ENCODE measurements around the gene FAM72A.
"Not testable (repeated sequence)": the region's sequence is repeated elsewhere in the genome, so short reads cannot be mapped to it uniquely, and the experiment has no call there.

The FAM72A gene

DNA sequence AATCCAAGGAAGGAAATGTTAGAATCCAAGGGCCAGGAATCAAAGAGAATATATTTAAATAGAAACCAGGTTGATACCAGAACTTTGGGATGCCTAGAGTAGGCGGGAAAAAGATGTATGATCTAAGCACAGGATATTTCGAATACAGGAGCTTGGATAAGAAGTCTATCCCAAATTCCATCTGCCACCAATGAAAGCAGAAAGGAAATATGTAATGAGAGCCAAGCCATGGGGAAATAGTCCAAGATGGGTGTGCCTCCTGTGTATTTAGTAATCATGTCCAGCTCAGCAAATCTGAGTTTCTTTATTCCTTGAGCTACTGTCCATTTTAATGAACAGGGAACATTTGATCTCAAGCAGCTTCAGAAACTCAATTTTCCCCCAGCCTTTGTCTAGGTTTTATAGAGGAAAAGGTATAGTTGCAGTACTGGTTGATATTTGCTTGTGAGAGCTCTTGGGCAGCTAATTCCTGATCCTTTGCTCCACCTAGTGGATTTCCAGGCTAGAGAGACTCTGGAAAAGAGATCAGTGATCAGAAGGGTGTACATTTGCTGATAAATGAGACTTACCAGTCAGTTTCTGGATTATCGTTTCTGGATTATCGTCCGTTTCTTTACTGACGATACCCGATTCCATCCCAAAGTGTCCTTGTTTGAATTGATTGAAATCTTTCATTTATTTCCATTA is 28.3 kb downstream of the FAM72A start:
- not testable (repeated sequence) for H3K27ac ChIP-seq (ENCODE audit: low read depth, low read length)

DNA sequence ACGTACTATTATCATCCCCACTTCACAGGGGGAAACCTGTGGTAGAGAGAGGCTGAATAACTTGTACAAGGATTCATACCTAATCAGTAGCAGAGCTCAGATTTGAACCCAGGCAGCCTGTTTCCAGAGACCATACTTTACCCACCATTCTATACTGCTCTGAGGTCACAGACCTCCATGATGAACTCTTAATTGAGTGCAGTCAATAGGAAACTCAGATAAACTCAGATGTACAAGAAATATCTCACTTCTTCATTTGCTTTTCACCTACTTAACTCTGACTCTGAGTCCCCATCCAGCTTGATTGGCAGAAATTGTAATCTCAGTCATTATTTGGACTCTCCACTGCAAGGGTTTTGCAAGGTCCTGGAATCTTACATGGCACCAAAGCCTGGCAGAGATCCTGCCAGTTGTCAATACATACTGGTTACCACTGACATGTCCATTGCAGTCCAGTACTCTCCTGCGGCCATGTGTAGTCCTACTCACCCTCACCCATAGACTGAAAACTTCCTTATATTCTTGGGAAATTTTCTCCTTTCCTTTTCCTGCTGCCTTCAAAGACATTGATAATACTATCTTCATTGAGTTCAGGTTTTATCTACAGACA is 29.4 kb downstream of the FAM72A start:
- H3K4me3 ChIP-seq (ENCODE audit: low read length); H3K36me3 ChIP-seq (ENCODE audit: control insufficient read depth, insufficient read depth, low read length); H3K27me3 ChIP-seq (ENCODE audit: control insufficient read depth, insufficient read depth, low read length); H3K9ac ChIP-seq (ENCODE audit: low read length); H3K27ac ChIP-seq (ENCODE audit: low read depth, low read length); H3K4me1 ChIP-seq (ENCODE audit: control insufficient read depth, insufficient read depth, low read length): not testable (repeated sequence)

More for the DNA sequence above, 28.3 kb downstream of the FAM72A start:
- H3K4me1 ChIP-seq (ENCODE audit: control insufficient read depth, insufficient read depth, low read length); H3K27me3 ChIP-seq (ENCODE audit: control insufficient read depth, insufficient read depth, low read length); H3K36me3 ChIP-seq (ENCODE audit: control insufficient read depth, insufficient read depth, low read length); H3K4me3 ChIP-seq (ENCODE audit: low read length); H3K9ac ChIP-seq (ENCODE audit: low read length): not testable (repeated sequence)

- not testable (repeated sequence) for H3K36me3 ChIP-seq (ENCODE audit: control insufficient read depth, insufficient read depth, low read length); H3K4me1 ChIP-seq (ENCODE audit: control insufficient read depth, insufficient read depth, low read length); H3K27me3 ChIP-seq (ENCODE audit: control insufficient read depth, insufficient read depth, low read length); H3K9ac ChIP-seq (ENCODE audit: low read length); H3K4me3 ChIP-seq (ENCODE audit: low read length); H3K27ac ChIP-seq (ENCODE audit: low read depth, low read length)
These were observed 32.8 kb downstream of the FAM72A start for GRCh38 chr1:206169794-206170193.

GRCh38 chr1:206167350-206168029 is 35.1 kb downstream of the FAM72A start:
- H3K27ac ChIP-seq (ENCODE audit: low read depth, low read length); H3K4me3 ChIP-seq (ENCODE audit: low read length); H3K36me3 ChIP-seq (ENCODE audit: control insufficient read depth, insufficient read depth, low read length); H3K27me3 ChIP-seq (ENCODE audit: control insufficient read depth, insufficient read depth, low read length); H3K4me1 ChIP-seq (ENCODE audit: control insufficient read depth, insufficient read depth, low read length); H3K9ac ChIP-seq (ENCODE audit: low read length): not testable (repeated sequence)

DNA sequence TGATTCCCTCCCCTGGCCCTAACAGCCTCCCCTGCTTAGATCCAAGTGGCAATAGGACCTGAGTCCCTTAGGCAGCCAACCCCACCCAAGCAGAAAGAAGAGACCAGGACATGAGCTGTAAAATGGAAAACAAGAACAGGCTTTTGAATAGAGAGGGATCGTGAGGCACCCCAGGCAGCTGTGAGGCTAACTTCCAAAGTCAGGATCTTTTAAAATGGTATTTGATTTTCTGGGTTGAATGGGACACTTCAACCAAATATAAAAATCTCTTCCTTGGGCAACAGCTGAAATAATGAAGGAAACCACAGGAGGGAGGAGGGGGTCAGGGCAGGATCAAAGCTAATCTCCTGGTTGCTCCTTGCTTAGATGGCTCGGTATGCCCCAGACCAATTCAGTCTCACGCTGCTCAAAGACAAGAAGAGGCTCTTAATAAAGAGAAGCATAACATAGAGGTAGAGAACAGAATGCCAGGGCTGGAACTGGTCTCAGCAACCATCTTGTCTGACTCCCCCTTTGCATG is 56.8 kb downstream of the FAM72A start:
- no peaks in the 10 kb centered on the region for H3K36me3 ChIP-seq (ENCODE audit: control insufficient read depth, insufficient read depth, low read length)
- no peaks in the 10 kb centered on the region for H3K27me3 ChIP-seq (ENCODE audit: control insufficient read depth, insufficient read depth, low read length)
- H3K4me1 ChIP-seq (ENCODE audit: control insufficient read depth, insufficient read depth, low read length), result no peaks in the 10 kb centered on the region
- H3K27ac ChIP-seq (ENCODE audit: low read depth, low read length), result no peak overlapping the region
- no peak overlapping the region for H3K9ac ChIP-seq (ENCODE audit: low read length)
- no peak overlapping the region for H3K4me3 ChIP-seq (ENCODE audit: low read length)

- Histone ChIP-seq H3K4me3 (ENCODE audit: low read length) (no peak overlapping the region), H3K27ac (ENCODE audit: low read depth, low read length) (no peak overlapping the region), H3K9ac (ENCODE audit: low read length) (no peak overlapping the region), H3K4me1 (ENCODE audit: control insufficient read depth, insufficient read depth, low read length) (no peaks in the 10 kb centered on the region), H3K27me3 (ENCODE audit: control insufficient read depth, insufficient read depth, low read length) (no peaks in the 10 kb centered on the region), H3K36me3 (ENCODE audit: control insufficient read depth, insufficient read depth, low read length) (no peaks in the 10 kb centered on the region)
These were observed 58.0 kb downstream of the FAM72A start for GRCh38 chr1:206144605-206145004.

DNA sequence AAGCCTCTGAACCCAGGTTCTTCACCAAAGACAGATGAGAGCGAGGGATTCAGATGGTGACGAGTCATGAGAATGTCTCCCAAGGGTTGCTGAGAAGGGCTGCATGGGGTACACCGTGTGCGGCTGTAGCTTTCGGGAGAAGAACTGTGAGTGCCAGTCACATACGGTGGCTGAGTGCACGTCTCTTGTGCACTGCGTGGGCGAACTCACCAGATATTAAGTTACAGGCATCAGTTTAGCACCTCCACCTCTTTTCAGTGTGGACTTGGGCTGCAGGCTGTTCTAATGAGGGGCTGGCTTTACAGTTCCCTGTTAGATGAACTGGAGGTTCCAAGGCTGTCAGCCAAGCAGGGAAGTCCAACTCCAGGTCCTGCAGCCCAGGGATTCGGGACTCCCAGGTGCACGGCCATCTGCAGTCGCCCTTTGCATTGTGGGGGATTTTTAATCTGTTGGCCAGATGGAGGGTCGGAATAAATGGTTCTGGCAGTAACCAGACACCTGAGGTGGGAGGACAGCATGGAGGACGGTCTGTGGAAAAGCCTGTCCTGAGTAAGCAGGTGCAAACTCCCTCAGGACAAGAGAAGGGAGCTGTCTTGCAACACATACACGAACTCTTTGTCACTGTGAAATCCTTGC is 59.0 kb downstream of the FAM72A start:
- Histone ChIP-seq H3K27ac (ENCODE audit: low read depth, low read length) (no peak overlapping the region), H3K9ac (ENCODE audit: low read length) (no peak overlapping the region), H3K4me1 (ENCODE audit: control insufficient read depth, insufficient read depth, low read length) (no peaks in the 10 kb centered on the region), H3K27me3 (ENCODE audit: control insufficient read depth, insufficient read depth, low read length) (no peaks in the 10 kb centered on the region), H3K4me3 (ENCODE audit: low read length) (no peak overlapping the region), H3K36me3 (ENCODE audit: control insufficient read depth, insufficient read depth, low read length) (no peaks in the 10 kb centered on the region)

DNA sequence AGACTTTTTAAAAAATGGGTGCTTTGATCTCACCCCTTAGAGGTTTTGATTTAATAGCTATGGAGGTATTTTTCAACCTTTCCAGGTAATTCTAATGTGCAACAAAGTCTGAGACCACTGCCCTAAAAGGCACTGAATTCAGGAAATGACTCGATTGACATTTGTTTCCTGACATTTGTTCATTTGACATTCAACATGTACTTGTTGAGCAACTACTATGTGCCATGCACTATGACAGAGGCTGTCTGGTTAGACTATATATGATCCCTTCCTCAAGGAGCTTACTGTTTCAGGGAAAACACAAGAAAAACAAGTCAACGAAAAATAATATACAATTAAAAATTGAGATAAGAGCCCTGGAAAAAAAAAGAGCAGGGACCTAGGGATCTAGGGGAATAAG is 59.9 kb downstream of the FAM72A start:
- Histone ChIP-seq H3K27me3 (ENCODE audit: control insufficient read depth, insufficient read depth, low read length) (no peaks in the 10 kb centered on the region), H3K36me3 (ENCODE audit: control insufficient read depth, insufficient read depth, low read length) (no peaks in the 10 kb centered on the region), H3K4me1 (ENCODE audit: control insufficient read depth, insufficient read depth, low read length) (no peaks in the 10 kb centered on the region), H3K27ac (ENCODE audit: low read depth, low read length) (no peak overlapping the region), H3K9ac (ENCODE audit: low read length) (no peak overlapping the region), H3K4me3 (ENCODE audit: low read length) (no peak overlapping the region)

DNA sequence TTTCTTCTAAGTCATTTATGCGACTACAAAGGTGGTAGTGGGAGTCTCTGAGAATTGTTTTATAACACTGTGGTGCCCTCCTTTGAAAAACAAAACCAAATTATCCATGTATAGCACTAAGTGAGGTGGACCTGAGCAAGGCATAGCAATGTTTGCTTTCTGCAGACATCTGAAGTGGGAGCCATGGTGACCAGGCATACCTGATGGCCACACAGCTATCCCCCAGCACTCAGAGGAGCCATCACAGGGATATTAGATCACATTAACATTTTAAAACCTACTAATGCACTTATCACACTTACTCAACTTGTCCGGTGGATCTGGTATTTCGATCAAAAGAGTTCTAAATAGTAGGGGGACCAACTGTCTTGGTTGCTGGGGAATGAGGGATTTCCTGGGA is 60.6 kb downstream of the FAM72A start:
- no peaks in the 10 kb centered on the region for H3K36me3 ChIP-seq (ENCODE audit: control insufficient read depth, insufficient read depth, low read length)
- H3K4me1 ChIP-seq (ENCODE audit: control insufficient read depth, insufficient read depth, low read length), result no peaks in the 10 kb centered on the region
- no peak overlapping the region for H3K27ac ChIP-seq (ENCODE audit: low read depth, low read length)
- H3K9ac ChIP-seq (ENCODE audit: low read length), result no peak overlapping the region
- H3K4me3 ChIP-seq (ENCODE audit: low read length), result no peak overlapping the region
- H3K27me3 ChIP-seq (ENCODE audit: control insufficient read depth, insufficient read depth, low read length), result no peaks in the 10 kb centered on the region

GRCh38 chr1:206136241-206136640 is 66.4 kb downstream of the FAM72A start:
- no peaks in the 10 kb centered on the region for H3K27me3 ChIP-seq (ENCODE audit: control insufficient read depth, insufficient read depth, low read length)
- H3K9ac ChIP-seq (ENCODE audit: low read length), result no peak overlapping the region

More at GRCh38 chr1:206136241-206136640, 66.4 kb downstream of the FAM72A start:
- no peak overlapping the region for H3K27ac ChIP-seq (ENCODE audit: low read depth, low read length)
- H3K36me3 ChIP-seq (ENCODE audit: control insufficient read depth, insufficient read depth, low read length), result no peaks in the 10 kb centered on the region
- H3K4me3 ChIP-seq (ENCODE audit: low read length), result no peak overlapping the region
- no peaks in the 10 kb centered on the region for H3K4me1 ChIP-seq (ENCODE audit: control insufficient read depth, insufficient read depth, low read length)

Data from rectal smooth muscle tissue (tissue), 1 donor.